Activated CD4-positive, CD25-positive, alpha-beta regulatory T cell treated with anti-CD3 and anti-CD28 coated beads, Interleukin-2, amount 50 U/mL, for 24 hours (primary cell): Measurements from ENCODE around the gene TUBG1.
"Not testable (repeated sequence)": the region's sequence is repeated elsewhere in the genome, so short reads cannot be mapped to it uniquely, and the experiment has no call there.

ENCODE experiments used
- ATAC-seq, 2 donors: fragments of 150-1000 bp; cut with Tn5 transposase; one replicate each; pipeline ENCODE4 v1.10.0; 2021; ENCODE audit warnings: mild to moderate bottlenecking in 1 of 2, moderate library complexity in 1 of 2

TUBG1 gene

DNA sequence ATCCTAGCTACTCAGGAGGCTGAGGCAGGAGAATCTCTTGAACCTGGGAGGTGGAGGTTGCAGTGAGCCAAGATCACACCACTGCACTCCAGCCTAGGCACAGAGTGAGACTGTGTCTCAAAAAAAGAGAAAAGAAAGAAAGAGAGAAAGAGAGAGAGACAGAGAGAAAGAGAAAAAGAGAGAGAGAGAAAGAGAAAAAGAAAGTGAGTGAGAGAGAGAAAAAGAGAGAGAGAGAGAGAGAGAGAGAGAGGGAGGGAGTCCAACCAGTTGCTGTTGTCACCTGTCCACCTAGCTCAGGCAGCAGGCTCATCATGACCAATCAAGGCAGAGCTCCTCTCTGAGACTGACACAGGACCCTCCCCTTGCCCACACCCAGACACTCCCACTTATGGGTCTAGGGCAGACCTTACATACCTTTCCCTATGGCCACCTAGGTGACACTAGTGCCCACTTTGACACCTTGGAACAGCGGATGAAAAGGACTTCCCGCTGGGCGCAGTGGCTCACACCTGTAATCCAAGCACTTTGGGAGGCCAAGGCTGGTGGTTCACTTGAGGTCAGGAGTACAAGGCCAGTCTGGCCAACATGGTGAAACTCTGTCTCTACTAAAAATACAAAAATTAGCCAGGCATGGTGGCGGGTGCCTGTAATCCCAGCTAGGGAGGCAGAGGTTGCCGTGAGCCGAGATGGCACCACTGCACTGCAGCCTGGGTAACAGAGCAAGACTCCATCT is 17.7 kb downstream of the TUBG1 start:
- ATAC-seq, result not testable (repeated sequence)

DNA sequence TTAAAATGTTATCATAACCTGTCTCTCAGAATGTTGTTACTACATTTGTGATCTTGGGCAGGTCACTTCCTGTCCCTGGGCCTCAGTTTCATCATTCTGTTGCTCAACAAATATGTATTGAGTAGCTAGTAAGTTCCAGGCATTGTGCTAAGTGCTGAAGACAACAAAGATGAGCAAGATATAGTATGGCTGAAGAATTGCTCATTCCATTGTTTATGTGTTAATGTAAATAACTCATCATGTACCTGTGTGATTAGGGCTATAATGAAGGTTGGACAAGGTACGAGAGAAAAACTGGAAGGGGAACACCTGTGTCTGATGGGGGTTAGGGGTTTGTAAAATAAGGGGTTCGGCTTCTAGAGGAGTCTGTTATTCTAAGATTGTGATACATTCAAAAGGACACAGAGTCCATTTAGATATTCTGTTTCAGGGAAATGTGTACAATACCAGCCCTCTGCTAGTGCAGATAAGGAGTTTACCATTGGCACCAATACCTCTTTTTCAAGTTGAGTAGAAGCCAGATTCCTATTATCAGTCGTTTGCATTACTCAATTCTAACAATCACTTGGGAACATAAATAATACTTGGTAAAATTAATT is 20.0 kb downstream of the TUBG1 start:
- ATAC-seq, result no peak

DNA sequence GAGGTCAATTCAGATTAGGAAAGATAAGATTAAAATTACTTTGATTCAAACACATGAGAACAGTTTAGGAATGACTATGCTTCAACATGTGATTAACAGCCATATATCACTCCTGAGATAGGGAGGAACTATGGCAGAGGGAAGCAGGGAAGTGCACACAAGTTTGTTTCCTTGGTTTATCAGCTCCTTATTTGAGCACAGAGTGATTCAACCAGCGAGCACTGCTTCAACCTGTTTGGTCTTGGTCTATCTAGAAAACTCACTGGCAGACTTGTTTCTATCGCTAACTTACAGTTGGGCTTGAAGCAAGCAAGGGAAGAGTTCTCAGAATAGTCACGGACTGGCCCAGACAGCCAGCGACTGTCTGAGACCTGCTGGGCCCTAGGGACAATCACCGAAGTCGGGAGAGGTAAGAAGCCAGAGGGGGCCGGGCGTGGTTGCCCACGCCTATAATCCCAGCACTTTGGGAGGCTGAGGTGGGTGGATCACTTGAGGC is 23.5 kb downstream of the TUBG1 start:
- no peak for ATAC-seq

DNA sequence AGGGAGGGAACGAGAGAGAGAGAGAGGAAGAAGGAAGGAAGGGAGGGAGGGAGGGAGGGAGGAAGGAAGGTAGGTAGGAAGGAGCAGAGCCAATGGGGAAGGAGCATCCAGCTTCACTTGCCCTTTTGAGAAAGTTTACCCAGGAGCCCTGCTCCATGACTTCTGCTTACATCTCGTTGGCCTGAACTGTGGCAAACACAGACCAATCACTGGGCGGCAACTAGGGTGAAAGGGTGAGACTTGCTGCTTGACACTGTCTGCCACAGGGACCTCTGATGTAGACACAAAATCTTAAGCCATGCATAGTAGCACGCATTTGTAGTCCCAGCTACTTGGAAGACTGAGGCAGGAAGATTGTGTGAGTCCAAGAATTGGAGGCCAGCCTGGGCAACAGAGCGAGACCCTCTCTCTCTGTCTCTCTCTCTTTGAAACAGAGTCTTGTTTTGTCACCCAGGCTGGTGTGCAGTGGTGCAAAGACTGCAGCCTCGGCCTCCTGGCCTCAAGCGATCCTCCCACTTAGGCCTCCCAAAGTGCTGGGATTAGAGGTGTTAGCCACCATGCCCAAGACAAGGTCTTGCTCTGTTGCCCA is 30.1 kb downstream of the TUBG1 start:
- ATAC-seq, result no peak

DNA sequence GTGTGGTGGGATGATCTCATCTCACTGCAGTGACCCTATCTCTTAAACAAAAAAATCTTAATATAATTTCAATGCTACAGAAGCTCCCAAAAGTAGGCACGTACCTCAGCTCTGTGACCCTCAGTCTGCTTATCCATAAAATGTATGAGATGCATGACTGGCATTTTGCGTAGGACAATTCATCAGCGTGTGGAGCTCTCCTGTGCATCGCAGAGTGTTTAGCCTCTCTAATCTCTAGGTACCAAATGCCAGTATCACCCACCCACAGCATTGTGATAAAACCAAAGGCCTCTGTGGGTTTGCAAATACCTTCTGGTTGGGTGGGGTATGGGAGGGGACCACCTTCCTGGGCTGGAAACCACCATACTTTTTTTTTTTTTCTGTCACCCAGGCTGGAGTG is 30.6 kb downstream of the TUBG1 start:
- no peak for ATAC-seq

DNA sequence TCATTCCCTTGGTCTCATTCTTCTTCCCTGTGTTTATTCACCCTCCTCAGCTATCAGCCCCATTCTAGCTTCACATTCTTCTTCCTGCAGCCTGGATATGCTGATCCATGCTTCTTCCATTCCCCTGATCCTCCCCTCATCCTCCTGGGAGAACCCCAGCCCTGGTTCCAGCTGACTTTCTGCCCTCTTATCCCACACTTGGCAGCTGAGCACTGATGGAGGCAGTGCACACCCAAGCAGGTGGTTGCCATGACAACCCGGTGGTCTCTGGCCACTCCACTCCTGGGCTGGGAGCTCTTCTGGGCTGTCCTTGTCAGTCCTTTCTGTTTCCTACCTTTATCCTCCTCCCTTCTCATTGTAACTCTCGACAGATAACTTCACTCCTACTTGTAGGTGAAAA is 32.9 kb downstream of the TUBG1 start:
- no peak for ATAC-seq

DNA sequence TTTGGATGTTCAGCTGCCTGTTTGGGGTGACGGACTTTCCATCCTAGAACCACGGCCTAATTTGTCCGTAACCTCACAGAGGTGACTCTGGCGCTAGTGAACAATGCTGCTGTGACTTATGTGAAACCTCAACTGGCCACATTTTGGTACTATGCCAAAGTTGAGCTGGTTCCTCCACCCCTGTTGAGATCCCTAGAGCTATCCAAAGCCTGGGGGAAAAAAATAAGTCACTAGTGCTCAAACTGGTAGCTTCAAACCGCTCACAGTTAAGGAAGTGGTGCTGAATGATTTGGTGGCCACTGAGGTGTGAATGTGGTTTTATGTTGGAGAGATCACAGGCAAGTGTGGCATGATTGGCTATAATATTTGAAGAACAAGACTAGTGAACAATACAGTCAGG is 38.3 kb downstream of the TUBG1 start:
- no peak for ATAC-seq

DNA sequence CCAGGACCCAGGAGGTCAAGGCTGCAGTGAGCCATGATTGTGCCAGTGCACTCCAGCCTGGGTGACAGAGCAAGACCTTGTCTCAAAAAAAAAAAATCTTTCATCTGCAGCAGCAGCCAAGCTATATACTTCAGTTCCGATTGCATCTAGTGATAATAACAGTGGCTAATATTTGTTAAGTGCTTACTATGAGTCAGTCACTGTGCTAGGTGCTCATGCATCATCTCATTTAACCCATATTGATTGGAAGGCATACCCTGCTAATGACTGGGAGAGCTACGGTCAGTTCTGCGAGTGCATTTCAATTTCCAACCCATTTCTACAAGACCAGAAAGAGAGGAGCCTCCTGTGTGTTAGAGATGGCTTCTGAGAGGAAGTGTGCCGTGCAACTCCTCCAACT is 41.9 kb downstream of the TUBG1 start:
- ATAC-seq, result no peak

DNA sequence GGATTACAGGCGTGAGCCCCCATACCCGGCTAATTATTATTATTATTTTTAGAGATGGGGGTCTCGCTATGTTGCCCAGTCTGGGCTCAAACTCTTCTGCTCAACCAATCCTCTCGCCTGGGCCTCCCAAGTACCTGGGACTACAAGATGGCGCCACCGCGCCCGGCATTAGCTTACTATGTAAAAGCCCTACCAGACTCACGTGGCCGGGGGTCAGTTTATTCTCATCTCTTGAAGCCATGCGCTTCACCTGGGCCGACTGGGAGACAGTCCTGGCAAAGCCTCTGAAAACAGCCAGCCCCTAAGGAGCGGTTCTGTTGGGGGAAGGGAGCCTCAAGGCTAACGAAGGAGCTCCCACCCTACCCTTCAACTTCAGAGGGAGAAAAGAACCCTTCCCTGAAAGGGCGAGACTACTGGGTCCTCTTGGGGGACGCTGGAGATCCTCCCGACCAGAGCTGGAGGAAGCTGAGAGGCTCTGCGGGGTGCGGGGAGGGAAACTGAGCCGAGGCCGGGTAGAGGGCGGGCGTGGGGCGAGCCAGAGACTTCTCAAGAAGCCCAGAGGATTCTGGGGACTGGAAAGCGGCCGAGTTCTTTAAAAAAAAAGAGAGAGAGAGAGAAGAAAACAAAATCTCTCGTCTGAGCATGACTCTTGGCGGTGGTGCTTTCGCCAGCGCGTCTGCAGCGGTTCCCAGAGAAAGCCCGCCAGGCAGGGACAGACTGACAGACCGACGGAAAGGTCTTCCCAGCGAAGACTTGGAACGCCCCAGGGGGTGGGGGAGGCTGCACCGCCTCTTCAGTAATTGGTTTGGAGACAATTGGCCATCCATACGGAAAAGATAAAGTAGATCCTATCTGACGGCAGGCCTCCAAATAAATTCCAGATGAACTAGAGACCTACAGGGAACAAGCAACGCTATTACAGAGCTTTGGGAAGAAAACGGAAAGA is 44.0 kb downstream of the TUBG1 start:
- no peak for ATAC-seq

DNA sequence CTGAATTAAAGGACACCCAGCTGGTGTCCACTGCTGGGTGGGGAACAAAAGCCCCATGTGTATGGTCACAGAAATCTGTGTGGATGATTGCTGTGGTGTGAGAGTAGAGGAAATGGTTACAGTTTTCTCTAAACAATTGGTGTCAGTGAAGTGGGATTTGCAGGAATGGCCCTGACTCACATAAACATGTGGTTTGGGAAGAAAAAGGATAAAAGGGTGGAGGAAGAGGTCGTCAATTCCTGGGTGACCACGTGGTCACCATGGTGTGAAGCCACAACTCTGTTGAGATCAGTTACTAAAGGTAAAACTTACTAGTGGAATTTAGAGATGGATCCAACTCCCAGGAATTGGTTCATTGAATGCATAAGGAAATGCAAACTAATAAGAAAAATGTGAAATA is 46.0 kb downstream of the TUBG1 start:
- no peak for ATAC-seq

DNA sequence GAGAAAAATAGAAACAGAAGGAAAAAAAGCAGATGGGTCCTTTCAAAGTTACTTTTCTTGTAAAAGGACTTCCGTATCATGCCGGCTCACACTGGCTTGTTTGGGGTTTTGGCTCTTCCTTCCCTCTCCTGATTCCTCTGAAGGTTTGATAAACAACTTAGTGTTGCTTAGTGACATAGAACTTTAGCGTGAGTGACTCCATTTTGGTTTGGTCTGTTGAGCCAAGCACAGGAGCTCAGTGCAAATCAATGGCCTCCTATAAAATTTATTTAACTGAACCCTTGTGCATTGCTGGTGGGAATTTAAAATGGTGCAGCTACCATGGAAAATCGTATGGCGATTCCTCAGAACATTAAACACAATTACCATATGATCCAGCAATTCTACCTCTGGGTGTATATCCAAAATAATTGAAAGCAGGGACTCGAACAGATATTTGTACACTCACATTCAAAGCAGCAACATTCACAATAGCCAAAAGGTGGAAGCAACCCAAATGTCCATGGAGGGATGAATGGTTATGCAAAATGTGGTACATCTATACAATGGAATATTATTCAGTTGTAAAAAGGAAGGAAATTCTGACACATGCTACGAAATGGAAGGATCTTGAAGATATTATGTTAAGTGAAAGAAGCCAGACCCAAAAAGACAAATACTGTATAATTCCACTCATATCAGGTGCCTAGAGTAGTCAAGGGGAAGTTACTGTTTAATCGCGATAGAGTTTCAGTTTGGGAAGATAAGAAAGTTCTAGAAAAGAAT is 48.5 kb downstream of the TUBG1 start:
- ATAC-seq, result no peak

DNA sequence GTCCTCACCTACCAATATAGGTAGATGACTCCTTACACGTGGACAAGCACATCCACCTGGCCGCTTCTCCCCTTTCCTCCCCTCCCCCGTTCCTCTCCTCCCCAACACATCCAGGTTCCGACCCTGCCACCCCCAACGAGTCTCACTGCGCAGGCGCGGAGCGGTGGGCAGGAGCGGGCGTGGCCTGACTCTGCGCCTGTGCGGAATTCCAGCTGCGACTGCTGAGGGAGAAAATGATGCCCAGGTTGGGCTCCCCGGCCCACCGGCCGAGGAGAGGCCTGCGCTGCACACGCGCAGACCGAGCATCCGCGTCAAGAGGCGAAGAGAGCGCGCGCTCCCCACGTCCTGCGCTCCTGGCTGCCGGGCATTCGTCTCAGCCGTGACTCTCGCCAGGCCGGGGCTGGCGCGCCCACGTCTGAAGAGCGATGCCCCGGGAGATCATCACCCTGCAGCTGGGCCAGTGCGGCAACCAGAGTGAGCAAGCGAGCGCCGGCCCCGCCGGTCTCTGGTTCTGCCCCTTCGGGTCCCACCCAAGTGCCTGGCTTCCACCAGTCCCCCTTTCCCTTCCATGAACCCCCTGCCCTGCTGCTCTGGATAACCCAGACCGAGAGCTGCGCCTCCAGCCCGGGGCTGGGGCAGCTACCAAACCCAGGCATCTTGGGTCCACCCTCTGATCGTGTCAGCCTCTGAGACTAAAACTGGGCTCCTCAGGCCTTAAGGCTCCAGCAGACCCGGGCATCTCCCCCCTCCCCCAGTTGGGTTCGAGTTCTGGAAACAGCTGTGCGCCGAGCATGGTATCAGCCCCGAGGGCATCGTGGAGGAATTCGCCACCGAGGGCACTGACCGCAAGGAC is 49.8 kb downstream of the TUBG1 start, which contains the start of gene TUBG2:
Gene TUBG2 (plus strand): TSS at position 206 of the 853 bp plus-strand sequence. CDS start 220 bp downstream, at position 426.
- peak; percentile 76 to 77 for ATAC-seq

DNA sequence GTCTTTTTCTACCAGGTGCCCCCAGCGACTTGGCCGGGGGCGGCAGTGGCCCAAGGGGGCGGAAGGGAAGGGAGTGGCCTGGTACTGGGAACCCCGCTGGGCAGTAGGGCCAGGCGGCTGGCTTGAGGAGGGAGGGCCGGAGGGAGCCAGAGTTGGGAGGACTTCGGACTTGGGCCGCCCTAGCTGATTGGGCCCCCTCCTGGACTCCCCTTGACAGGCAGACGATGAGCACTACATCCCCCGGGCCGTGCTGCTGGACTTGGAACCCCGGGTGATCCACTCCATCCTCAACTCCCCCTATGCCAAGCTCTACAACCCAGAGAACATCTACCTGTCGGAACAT is 50.4 kb downstream of the TUBG1 start:
- ATAC-seq, result not testable (repeated sequence)

DNA sequence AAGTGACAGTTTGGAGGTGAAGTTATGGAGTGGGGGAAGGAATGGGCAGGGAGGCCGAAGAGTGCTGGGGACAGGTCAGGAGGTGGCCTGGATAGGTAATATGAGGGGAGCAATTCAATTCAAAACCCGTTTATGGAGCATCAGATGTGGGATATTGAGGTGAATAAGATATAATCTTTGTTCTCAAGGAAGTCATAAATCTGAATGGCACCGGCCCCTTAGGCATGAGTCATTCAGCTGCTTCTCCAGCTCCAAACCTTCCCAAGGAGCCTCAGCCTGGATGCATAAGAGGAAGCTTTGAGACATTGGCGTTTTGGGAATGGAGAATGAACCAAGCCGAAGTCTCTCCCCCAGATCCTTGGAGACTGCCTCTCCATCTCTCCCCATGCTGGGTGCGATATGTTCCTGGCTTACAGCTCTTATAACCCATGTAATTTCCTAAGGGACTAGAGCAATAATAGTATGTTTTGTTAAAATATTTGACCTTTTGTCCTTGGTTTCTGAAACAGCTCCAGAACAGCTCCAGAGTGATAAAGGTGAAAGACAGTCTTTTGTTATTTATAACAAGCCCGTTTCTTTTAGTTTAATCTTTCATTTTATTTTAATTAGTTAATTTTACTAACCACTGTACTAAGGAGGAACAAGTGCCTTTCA is 51.3 kb downstream of the TUBG1 start:
- ATAC-seq, result no peak
